Natural killer cell treated with Interleukin-12 subunit alpha and Interleukin-12 subunit beta and Interleukin-15 and Interleukin-18, amount 100 ng/mL, for 72 hours (primary cell): ENCODE results near the gene GCSAM. TPM values are rescaled to one million over a fixed set of nuclear protein-coding genes. Genes with fewer than 3 reads are reported as not detected.

Experiments
- ATAC-seq, 2 donors: fragments of 150-1000 bp; cut with Tn5 transposase in 1 of 2; sonication (Bioruptor Pico), chemical (Tn5 transposase) in 1 of 2; 2 replicates each; pipeline ENCODE4 v1.10.0; 2021
- DNase-seq: peaks from one replicate; pipeline ENCODE4 v3.0.0; 2022; ENCODE audit warnings: low spot score
- H3K27ac Mint-ChIP-seq, 2 donors: 1 replicate in 1 of 2; 2 replicates in 1 of 2; pipeline ENCODE4 v1.8.0; 2022; ENCODE audit warnings: mixed read lengths in 2 of 2, mild to moderate bottlenecking in 1 of 2, moderate library complexity in 1 of 2
- H3K27me3 Mint-ChIP-seq, 2 donors: 1 replicate in 1 of 2; 2 replicates in 1 of 2; pipeline ENCODE4 v1.8.0; 2022; ENCODE audit warnings: mixed read lengths in 2 of 2
- H3K36me3 Mint-ChIP-seq: one replicate; pipeline ENCODE4 v1.8.0; 2022; ENCODE audit warnings: mixed read lengths
- H3K4me1 Mint-ChIP-seq, 2 donors: 1 replicate in 1 of 2; 2 replicates in 1 of 2; pipeline ENCODE4 v1.8.0; 2022; ENCODE audit warnings: low read depth in 2 of 2, mixed read lengths in 2 of 2, mild to moderate bottlenecking in 1 of 2
- H3K4me3 Mint-ChIP-seq: one replicate; pipeline ENCODE4 v1.8.0; 2022; ENCODE audit warnings: mixed read lengths
- H3K9me3 Mint-ChIP-seq: 2 replicates; pipeline ENCODE4 v1.8.0; 2022; ENCODE audit warnings: mixed read lengths
- total RNA-seq, 2 donors: library from RNA; stranded (reverse); gene quantifications; one replicate each; pipeline ENCODE4 v1.2.3, GENCODE V29; 2022

The GCSAM gene
- total RNA-seq, 2 donors from 2014 or later = 1.00 to 5.3 TPM

DNA sequence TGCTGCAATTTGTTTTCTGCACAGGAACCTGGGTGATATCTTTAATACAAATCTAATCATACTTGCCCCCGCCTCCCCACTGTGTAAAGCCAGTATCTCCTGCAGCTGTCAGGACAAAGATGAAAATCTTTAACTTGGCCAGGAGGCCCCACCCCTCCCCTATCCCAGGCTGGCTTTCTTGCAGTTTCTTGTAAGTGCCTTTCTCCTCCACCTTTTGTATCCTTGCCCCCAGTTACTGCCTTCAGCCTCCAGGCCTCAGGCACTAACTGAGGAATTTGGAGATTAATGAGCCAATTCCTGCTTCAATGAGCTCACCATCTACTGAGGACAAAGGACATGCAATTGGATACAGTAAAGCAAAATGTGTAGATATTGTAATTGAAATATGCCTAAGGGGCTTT, 6.5 kb downstream of the GCSAM start:
- H3K9me3 Mint-ChIP-seq = no peaks in the 10 kb centered on the region
- H3K27me3 Mint-ChIP-seq = no peaks in the 10 kb centered on the region
- peaks cover 11 to 38% of the 10 kb centered on the region in 2 donors for H3K4me1 Mint-ChIP-seq
- peak overlapping the region; percentile 44 for H3K4me3 Mint-ChIP-seq
- DNase-seq (no peak), ATAC-seq (no peak)
- peak overlapping the region; percentile 58 to 75 for H3K27ac Mint-ChIP-seq
- no peaks in the 10 kb centered on the region for H3K36me3 Mint-ChIP-seq

DNA sequence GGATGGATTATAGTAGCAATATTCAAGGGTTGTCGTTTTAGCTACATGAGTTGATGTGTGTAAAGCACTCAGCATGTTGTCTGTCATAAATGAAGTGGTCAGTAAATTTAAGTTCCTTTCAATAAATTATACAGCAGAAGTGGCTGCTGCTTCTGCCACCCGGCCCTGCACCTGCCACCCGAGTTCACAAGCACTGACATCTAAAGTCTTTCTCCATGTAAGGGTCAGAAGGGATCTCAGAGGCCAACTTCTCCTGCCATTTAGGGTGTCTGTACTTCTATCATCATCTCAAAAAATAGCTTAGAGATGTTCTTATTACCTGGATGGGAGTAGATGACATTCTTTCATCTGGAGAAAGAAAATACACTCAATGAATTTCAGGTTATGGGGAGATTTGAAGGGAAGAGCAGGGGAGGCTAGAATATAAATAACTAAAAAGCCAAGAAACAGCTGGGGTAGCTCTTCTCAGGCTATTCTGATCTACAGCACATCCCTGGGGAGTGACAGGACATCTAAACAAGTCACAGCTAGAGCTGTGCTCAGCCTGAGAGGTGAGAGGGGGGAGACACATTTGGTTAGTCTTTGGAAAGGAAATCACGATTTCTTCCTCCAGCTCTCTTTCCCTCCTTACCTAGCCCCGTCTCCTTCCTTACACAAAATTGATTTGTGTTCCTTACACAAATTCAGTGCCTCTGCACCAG, 8.0 kb downstream of the GCSAM start:
- H3K27ac Mint-ChIP-seq = peak overlapping the region; percentile 48 to 58
- ATAC-seq = no peak
- no peak for DNase-seq
- H3K4me3 Mint-ChIP-seq = no peak overlapping the region
- H3K4me1 Mint-ChIP-seq = peaks cover 14 to 33% of the 10 kb centered on the region in 2 donors
- no peaks in the 10 kb centered on the region for H3K27me3 Mint-ChIP-seq
- H3K9me3 Mint-ChIP-seq = no peaks in the 10 kb centered on the region
- no peaks in the 10 kb centered on the region for H3K36me3 Mint-ChIP-seq

DNA sequence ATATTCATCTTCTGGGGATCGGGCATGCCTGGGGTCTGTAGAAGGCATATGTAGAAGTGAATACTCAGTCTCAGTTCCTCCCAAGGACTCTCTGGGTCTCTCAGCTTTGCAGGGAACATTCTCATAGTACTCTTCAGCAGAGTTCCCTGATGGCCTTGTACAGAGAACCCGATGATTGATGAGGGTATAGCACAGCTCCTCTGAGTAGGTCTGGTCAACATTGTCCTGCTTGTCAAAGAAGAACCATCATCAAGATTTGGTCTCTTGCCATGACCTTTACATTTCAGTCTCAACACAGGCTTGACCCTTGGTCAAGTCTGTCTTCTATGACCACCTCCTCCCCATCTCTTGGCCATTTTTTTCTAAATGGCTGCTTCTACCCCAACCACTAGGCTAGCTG, 9.5 kb downstream of the GCSAM start:
- no peak overlapping the region for H3K4me3 Mint-ChIP-seq
- DNase-seq (no peak), ATAC-seq (no peak)
- no peak overlapping the region for H3K27ac Mint-ChIP-seq
- H3K4me1 Mint-ChIP-seq = peaks cover 14 to 33% of the 10 kb centered on the region in 2 donors
- no peaks in the 10 kb centered on the region for H3K9me3 Mint-ChIP-seq
- no peaks in the 10 kb centered on the region for H3K36me3 Mint-ChIP-seq
- no peaks in the 10 kb centered on the region for H3K27me3 Mint-ChIP-seq

DNA sequence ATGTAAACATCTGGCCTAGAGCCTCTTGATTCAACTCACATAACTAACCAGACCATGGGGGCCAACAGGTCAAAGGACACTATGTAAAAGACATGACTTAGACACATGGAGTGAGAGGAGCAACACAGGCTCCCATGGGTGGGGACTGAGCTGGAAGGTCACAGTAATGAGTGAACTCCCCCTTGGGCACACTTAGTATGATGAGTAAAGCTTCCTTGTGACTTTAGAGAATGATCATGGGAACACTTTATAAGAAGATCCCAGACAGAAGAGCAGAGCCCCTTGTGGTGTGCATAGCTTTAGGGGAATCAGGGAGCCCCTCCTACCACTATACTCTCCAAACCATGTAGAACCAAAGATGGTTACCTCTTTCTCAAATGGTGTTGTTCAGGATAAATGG, 10.2 kb downstream of the GCSAM start:
- Mint-ChIP-seq H3K27me3 (no peaks in the 10 kb centered on the region), H3K4me1 (peaks cover 14 to 27% of the 10 kb centered on the region in 2 donors), H3K27ac (no peak overlapping the region), H3K4me3 (no peak overlapping the region), H3K9me3 (no peaks in the 10 kb centered on the region), H3K36me3 (no peaks in the 10 kb centered on the region)
- ATAC-seq (no peak), DNase-seq (no peak)

DNA sequence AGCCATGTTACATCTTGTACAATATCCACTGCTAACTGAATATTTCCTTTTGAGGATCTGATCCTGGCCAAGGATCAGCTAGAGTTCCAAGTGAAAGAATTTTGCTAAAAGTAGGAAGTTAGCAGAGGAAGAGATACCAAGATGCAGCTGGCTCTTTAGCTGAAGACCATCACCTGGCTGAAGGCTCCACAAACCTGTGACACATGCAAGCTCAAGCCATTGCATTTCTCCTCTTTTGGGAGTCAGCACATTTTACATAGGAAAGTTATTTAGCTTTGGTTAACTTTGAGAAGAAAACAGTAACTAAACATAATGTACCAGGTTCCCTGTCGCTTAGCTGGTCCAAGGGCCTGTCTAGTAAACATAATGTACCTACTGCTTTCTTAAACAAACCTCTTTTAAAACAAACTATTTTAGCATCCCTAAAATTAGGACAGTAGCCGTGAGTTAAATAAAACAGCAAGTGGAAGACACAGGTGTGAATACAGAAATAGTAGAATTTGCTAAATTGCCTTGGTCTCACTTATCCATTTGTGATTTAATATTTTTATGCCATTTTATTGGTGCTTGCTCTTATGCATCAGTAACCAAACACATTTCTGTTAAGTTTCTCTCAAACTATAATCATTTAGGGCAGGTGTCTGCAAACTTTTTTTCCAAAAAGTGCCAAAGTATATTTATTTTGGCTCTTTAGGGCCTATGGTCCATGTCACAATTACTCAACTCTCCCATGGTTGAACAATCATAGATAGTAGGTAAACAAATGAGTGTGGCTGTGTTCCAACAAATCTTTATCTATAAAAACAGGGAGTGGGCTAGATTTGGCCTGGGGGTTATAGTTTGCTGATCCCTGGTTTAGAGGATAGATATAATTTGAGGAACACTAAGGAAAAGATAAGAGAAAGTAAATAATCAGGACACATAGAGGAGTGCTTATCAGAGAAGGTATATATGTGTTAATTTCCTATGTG, 11.2 kb downstream of the GCSAM start:
- H3K4me1 Mint-ChIP-seq = peaks cover 16 to 18% of the 10 kb centered on the region in 2 donors

DNA sequence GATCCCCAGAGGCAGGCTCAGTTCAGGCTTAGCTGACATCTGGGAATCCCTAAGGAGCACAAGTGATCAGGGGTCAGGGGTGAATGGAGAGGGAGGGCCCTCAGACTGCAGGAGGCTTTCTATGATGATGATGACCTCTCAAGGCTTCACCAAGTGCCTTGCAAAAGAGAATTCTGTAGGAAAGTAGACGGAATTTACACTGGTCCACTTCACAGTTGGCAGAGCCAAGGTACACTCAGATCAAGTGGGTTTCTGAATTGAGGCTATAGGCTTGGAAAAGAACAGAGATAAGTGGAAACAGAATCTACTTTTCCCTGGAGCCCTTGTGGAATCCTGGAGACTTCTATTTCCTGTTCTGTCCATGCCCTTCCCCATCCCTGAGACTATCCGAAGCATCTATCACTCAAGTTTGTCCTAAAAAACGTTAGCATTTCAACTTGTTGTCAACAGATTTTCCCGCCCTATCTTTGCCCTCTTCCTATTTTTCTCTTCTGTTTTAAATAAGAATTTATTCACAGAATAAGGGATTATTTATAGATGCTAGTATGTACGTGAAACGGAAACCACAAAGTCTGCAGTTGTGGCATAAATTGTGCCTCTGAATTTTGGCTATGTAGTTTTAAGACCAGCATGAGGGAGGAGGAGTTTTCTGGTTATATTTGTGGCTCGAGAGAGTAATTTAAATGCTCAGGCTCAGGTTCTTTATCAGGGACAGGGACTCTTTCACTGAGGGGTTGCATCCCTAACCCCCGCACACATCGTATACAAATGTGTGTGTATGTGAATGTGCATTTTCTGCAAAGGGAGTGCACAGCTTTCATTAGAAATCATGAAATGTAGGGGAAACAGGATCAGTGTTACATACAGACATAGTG, 12.8 kb downstream of the GCSAM start:
- DNase-seq = no peak
- Mint-ChIP-seq H3K4me3 (peak overlapping the region; percentile 32), H3K27me3 (no peaks in the 10 kb centered on the region), H3K4me1 (peaks cover 6 to 15% of the 10 kb centered on the region in 2 donors), H3K36me3 (no peaks in the 10 kb centered on the region), H3K27ac (peak overlapping the region in 1 of 2 donors; percentile 22), H3K9me3 (no peaks in the 10 kb centered on the region)
- no peak for ATAC-seq

More for the DNA sequence above, 11.2 kb downstream of the GCSAM start:
- no peak overlapping the region for H3K27ac Mint-ChIP-seq
- DNase-seq = no peak
- no peak overlapping the region for H3K4me3 Mint-ChIP-seq
- H3K9me3 Mint-ChIP-seq = no peaks in the 10 kb centered on the region
- no peaks in the 10 kb centered on the region for H3K36me3 Mint-ChIP-seq
- H3K27me3 Mint-ChIP-seq = no peaks in the 10 kb centered on the region
- no peak for ATAC-seq

DNA sequence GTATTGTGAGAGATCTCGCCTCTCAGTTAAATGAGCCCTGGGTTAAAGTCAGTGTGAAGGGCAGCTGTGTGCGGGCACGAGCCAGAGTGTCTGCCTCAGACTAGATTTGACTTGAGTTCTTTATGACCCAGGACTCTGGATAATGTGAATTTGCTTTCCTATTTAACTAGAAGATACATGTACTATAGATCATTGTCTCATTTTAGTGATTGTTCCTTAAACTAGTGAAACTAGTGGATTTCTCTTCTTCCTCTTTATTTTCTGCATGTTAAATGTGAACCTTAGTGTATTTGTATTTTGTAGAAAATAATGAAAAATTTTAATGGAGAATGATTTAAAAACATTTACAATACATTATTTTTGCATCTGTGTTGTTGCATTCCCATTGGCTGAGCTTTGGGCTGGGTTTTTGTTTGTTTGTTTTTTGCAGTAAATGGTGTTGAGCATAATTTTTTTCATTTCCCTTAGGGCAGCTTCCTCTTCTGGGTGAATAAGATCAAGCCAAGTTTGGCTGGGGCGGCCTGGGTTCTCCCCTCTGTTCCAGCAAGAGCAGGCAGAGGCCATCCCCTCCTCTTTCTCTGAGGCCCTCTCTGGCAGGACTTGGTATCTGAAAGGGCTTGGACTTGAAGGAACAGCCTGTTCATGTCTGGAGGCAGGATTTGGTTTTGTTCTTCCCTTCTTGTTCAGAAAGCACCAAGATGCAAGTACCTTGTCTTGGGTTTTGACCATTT, 15.0 kb downstream of the GCSAM start:
- Mint-ChIP-seq H3K9me3 (no peaks in the 10 kb centered on the region), H3K36me3 (no peaks in the 10 kb centered on the region), H3K27me3 (no peaks in the 10 kb centered on the region), H3K4me1 (peaks cover 6 to 18% of the 10 kb centered on the region in 2 donors), H3K4me3 (no peak overlapping the region), H3K27ac (peak overlapping the region in 1 of 2 donors; percentile 54)
- no peak for DNase-seq
- ATAC-seq = peak in 1 of 2 donors; percentile 44

DNA sequence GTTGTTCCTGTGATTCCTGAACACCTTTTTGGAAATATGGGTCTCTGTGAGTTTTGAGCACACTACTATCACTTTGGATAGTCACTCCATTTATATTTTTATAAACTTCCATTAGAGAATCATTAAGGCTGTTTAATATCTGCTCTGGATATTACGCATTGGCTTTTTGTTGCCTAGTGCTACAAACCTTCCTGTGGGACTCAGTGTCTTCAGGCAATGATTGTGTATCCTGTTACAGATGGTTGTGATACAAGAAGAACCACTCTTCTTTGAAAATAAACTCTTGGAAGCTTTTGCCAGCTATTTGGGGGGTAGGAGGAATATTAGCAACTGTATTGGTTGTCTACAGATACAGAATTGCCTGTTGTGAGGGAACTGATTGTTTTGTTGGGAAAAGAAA, 15.6 kb downstream of the GCSAM start:
- no peak for DNase-seq
- ATAC-seq = no peak
- no peak overlapping the region for H3K4me3 Mint-ChIP-seq
- no peaks in the 10 kb centered on the region for H3K36me3 Mint-ChIP-seq
- no peaks in the 10 kb centered on the region for H3K27me3 Mint-ChIP-seq
- peaks cover 6 to 18% of the 10 kb centered on the region in 2 donors for H3K4me1 Mint-ChIP-seq
- no peaks in the 10 kb centered on the region for H3K9me3 Mint-ChIP-seq
- H3K27ac Mint-ChIP-seq = peak overlapping the region in 1 of 2 donors; percentile 54

DNA sequence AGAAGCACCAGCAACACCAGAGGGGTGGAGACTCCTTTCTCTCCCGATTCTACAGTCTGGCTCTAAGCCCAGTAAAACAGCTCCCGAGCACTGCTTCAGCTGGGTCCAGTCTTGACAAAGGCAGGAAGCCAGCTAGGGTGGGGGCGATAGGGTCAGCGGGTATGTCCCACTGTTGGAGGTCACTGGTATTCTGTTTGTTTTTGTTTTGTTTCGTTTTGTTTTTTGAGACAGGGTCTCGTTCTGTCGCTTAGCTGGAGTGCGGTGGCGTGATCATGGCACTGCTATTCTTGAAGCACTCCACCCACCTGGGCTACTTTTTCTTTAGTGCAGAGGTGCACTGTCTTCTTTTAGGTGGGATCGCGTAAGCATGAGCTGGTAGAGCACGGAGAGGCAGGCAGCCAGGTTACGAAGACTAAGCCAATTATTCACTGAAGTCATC, 16.3 kb downstream of the GCSAM start:
- no peaks in the 10 kb centered on the region for H3K27me3 Mint-ChIP-seq
- DNase-seq (no peak), ATAC-seq (no peak)
- H3K9me3 Mint-ChIP-seq = no peaks in the 10 kb centered on the region
- peaks cover 6 to 18% of the 10 kb centered on the region in 2 donors for H3K4me1 Mint-ChIP-seq
- peak overlapping the region in 1 of 2 donors; percentile 54 for H3K27ac Mint-ChIP-seq
- H3K36me3 Mint-ChIP-seq = no peaks in the 10 kb centered on the region
- peak overlapping the region; percentile 64 for H3K4me3 Mint-ChIP-seq

DNA sequence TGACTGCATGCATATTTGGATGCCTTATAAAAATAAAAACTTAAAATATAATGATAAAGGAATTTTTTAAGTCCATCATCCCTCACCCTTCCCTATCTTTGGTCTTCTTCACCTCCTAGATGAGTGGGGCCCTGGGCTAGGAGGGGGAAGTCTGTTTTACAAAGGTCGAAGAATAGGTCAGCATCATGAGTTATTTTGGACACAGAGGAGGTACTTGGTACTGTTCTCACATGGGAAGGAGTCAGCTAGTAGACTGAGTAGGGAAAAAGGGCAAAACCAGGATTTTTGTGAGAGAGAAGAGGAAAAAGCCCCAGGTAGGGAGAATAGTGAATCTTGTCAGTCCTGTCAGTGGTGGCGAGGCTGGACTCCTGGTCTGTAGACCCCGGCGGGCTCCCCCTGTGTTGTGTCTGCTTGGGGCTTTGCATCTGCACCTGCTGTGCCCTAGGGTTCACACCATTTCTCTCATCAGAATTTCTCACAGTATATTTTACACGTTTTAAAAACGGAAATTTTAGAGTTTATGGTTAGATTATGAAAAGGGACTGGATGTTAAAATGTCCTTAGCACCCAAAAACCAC, 17.2 kb downstream of the GCSAM start:
- H3K9me3 Mint-ChIP-seq = no peaks in the 10 kb centered on the region
- H3K4me1 Mint-ChIP-seq = peaks cover 6 to 18% of the 10 kb centered on the region in 2 donors
- ATAC-seq (no peak), DNase-seq (no peak)
- H3K36me3 Mint-ChIP-seq = no peaks in the 10 kb centered on the region
- H3K27me3 Mint-ChIP-seq = no peaks in the 10 kb centered on the region
- H3K4me3 Mint-ChIP-seq = no peak overlapping the region
- H3K27ac Mint-ChIP-seq = no peak overlapping the region

DNA sequence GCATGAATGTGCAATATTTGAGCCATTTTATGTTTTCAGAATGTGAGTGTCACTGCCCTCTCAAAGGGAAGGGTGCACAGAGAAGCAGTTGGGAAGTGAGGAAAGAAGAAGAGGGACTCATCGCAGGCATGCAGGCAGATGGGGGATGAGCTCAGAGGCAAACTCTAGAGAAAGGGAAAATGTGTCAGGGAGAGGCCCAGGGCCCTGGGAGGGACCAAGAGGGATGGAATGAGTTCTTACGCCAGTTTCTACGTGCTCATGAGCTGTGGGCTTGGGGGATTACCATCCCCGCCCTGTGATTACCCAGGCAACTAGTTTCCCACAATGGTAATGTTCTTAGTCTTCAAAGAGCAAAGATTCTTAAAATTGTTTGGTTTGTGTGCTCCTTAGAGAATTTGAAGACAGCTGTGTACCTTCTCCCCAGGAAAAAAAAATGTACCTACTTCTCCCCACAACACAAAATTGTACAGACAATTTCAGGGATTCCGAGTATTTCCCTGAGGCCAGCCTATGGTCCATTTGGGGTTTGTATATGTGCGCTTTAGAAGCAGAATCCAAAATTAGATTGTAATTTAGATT, 17.8 kb downstream of the GCSAM start:
- Mint-ChIP-seq H3K36me3 (no peaks in the 10 kb centered on the region), H3K27ac (peak overlapping the region in 1 of 2 donors; percentile 26), H3K9me3 (no peaks in the 10 kb centered on the region), H3K4me3 (no peak overlapping the region), H3K4me1 (peaks cover 6 to 14% of the 10 kb centered on the region in 2 donors), H3K27me3 (no peaks in the 10 kb centered on the region)
- DNase-seq = no peak
- no peak for ATAC-seq

DNA sequence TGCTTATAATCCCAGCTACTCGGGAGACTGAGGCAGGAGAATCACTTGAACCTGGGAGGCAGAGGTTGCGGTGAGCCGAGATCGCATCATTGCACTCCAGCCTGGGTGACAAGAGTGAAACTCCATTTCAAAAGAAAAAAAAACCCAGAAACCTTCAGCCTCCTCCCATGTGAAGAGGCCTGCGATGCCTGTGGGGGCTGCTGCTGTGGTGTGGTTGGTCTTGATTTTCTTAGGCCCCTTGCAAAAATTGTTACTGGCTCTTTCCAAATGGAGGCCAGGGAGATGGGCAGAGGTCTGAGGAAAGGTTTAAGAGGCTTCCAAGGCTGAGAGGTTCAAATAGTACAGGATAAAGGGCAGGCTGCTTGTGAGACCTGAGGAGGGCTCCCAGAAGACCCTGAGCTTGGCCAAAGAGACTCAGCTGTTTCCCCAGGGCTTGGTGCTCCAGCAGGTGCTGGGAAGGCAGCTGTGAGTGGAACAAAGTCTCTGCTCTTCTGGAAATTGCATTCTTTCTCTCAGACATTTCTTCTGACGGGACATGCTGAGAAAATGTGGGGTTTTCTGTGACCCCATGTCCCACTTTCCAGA, 18.4 kb downstream of the GCSAM start:
- no peaks in the 10 kb centered on the region for H3K9me3 Mint-ChIP-seq
- peak overlapping the region in 1 of 2 donors; percentile 26 for H3K27ac Mint-ChIP-seq
- H3K27me3 Mint-ChIP-seq = no peaks in the 10 kb centered on the region
- peaks cover 4 to 11% of the 10 kb centered on the region in 2 donors for H3K4me1 Mint-ChIP-seq
- DNase-seq (no peak), ATAC-seq (no peak)
- H3K36me3 Mint-ChIP-seq = no peaks in the 10 kb centered on the region
- H3K4me3 Mint-ChIP-seq = no peak overlapping the region
